SJSA1 (cell line): ENCODE results near the gene ASH1L. TPM values are rescaled to one million over a fixed set of nuclear protein-coding genes. Genes with fewer than 3 reads are reported as not detected.
"Not testable (repeated sequence)": the region's sequence is repeated elsewhere in the genome, so short reads cannot be mapped to it uniquely, and the experiment has no call there.

ENCODE experiments used
- DNase-seq, 2 experiments: peaks; one replicate each; pipeline ENCODE4 v3.0.0-alpha.2; 2015 to 2020; ENCODE audit warnings: low spot score in 2 of 2, low read depth in 1 of 2
- H3K27ac ChIP-seq: fragments of 250-450 bp; sonication (Bioruptor Pico); 2 replicates; pipeline ENCODE4 v1.5.1; 2020; ENCODE audit warnings: mild to moderate bottlenecking, moderate library complexity
- H3K27me3 ChIP-seq: fragments of 250-450 bp; sonication (Bioruptor Pico); replicated peaks from 2 replicates; pipeline ENCODE4 v1.5.1; 2020; ENCODE audit warnings: mild to moderate bottlenecking, moderate library complexity
- H3K36me3 ChIP-seq: fragments of 250-450 bp; sonication (Bioruptor Pico); 2 replicates; pipeline ENCODE4 v1.5.1; 2020; ENCODE audit warnings: mild to moderate bottlenecking
- H3K4me1 ChIP-seq: fragments of 250-450 bp; sonication (Bioruptor Pico); replicated peaks from 2 replicates; pipeline ENCODE4 v1.6.1; 2021; ENCODE audit warnings: mild to moderate bottlenecking
- H3K4me3 ChIP-seq: fragments of 250-450 bp; sonication (Bioruptor Pico); 2 replicates; pipeline ENCODE4 v1.5.1; 2020; ENCODE audit warnings: mild to moderate bottlenecking
- H3K9me3 ChIP-seq: fragments of 250-450 bp; sonication (Bioruptor Pico); replicated peaks from 2 replicates; pipeline ENCODE4 v1.5.1; 2020; ENCODE audit warnings: mild to moderate bottlenecking
- total RNA-seq: library from RNA; depleted of rRNA; stranded (reverse); fragments of >200 nt; shearing (Covaris generic); gene quantifications from 2 replicates; pipeline ENCODE4 v1.2.3, GENCODE V29; 2014

The ASH1L gene
- total RNA-seq, 1 experiment from 2014 or later, result 23.0 TPM

GRCh38 chr1:155493595-155493994 is 69.0 kb downstream of the ASH1L start:
- not testable (repeated sequence) for H3K9me3 ChIP-seq, H3K36me3 ChIP-seq, H3K4me3 ChIP-seq, DNase-seq, H3K27ac ChIP-seq, H3K27me3 ChIP-seq, H3K4me1 ChIP-seq

- not testable (repeated sequence) for H3K4me1 ChIP-seq, H3K9me3 ChIP-seq, DNase-seq, H3K4me3 ChIP-seq, H3K36me3 ChIP-seq, H3K27me3 ChIP-seq, H3K27ac ChIP-seq
Observed at GRCh38 chr1:155488419-155488818, 74.2 kb downstream of the ASH1L start.

GRCh38 chr1:155487541-155487940 is 75.1 kb downstream of the ASH1L start:
- Histone ChIP-seq H3K4me3 (no peak overlapping the region), H3K27me3 (no peaks in the 10 kb centered on the region)
- no peak for DNase-seq

GRCh38 chr1:155486952-155487351 is 75.7 kb downstream of the ASH1L start:
- not testable (repeated sequence) for H3K4me1 ChIP-seq, H3K9me3 ChIP-seq, H3K36me3 ChIP-seq

More at GRCh38 chr1:155487541-155487940, 75.1 kb downstream of the ASH1L start:
- Histone ChIP-seq H3K9me3 (no peaks in the 10 kb centered on the region), H3K36me3 (peaks cover under 1% of the 10 kb centered on the region), H3K27ac (no peak overlapping the region), H3K4me1 (no peaks in the 10 kb centered on the region)

GRCh38 chr1:155485945-155486344 is 76.7 kb downstream of the ASH1L start:
- Histone ChIP-seq H3K27me3 (no peaks in the 10 kb centered on the region), H3K36me3 (peaks cover 17% of the 10 kb centered on the region), H3K4me1 (no peaks in the 10 kb centered on the region), H3K4me3 (no peak overlapping the region), H3K27ac (no peak overlapping the region), H3K9me3 (no peaks in the 10 kb centered on the region)
- DNase-seq, result no peak

More at GRCh38 chr1:155486952-155487351, 75.7 kb downstream of the ASH1L start:
- H3K27ac ChIP-seq, DNase-seq, H3K27me3 ChIP-seq, H3K4me3 ChIP-seq: not testable (repeated sequence)

- H3K27ac ChIP-seq, result no peak overlapping the region
- no peaks in the 10 kb centered on the region for H3K27me3 ChIP-seq
Observed at GRCh38 chr1:155485222-155485621, 77.4 kb downstream of the ASH1L start.

GRCh38 chr1:155481741-155482241 is 80.8 kb downstream of the ASH1L start:
- H3K4me3 ChIP-seq, result no peak overlapping the region
- no peaks in the 10 kb centered on the region for H3K9me3 ChIP-seq
- H3K36me3 ChIP-seq, result peaks cover 49% of the 10 kb centered on the region
- DNase-seq, result no peak
- peaks cover 3% of the 10 kb centered on the region; the same call in 1 of the 2 replicates for H3K4me1 ChIP-seq
- H3K27ac ChIP-seq, result no peak overlapping the region
- no peaks in the 10 kb centered on the region for H3K27me3 ChIP-seq

More at GRCh38 chr1:155485222-155485621, 77.4 kb downstream of the ASH1L start:
- DNase-seq, result no peak
- Histone ChIP-seq H3K9me3 (no peaks in the 10 kb centered on the region), H3K4me3 (no peak overlapping the region), H3K4me1 (no peaks in the 10 kb centered on the region), H3K36me3 (peaks cover 24% of the 10 kb centered on the region)

- Histone ChIP-seq H3K36me3 (peaks cover 55% of the 10 kb centered on the region), H3K27me3 (no peaks in the 10 kb centered on the region), H3K9me3 (no peaks in the 10 kb centered on the region), H3K4me1 (peaks cover 7% of the 10 kb centered on the region; the same call in 1 of the 2 replicates), H3K27ac (no peak overlapping the region), H3K4me3 (no peak overlapping the region)
- no peak for DNase-seq
Observed at GRCh38 chr1:155479205-155479604, 83.4 kb downstream of the ASH1L start.

GRCh38 chr1:155478270-155478852 is 84.2 kb downstream of the ASH1L start:
- no peak for DNase-seq
- Histone ChIP-seq H3K27ac (no peak overlapping the region), H3K9me3 (no peaks in the 10 kb centered on the region), H3K4me3 (no peak overlapping the region), H3K27me3 (no peaks in the 10 kb centered on the region), H3K4me1 (peaks cover 7% of the 10 kb centered on the region; the same call in 1 of the 2 replicates), H3K36me3 (peaks cover 55% of the 10 kb centered on the region)

GRCh38 chr1:155474146-155474545 is 88.5 kb downstream of the ASH1L start:
- H3K27me3 ChIP-seq, result no peaks in the 10 kb centered on the region
- 0 out of 2 replicates have a peak, but pooled peaks cover 3% of the 10 kb centered on the region for H3K4me1 ChIP-seq
- peaks cover 40% of the 10 kb centered on the region for H3K36me3 ChIP-seq
- H3K9me3 ChIP-seq, result peaks cover 7% of the 10 kb centered on the region
- H3K27ac ChIP-seq, result no peak overlapping the region
- DNase-seq, result no peak
- no peak overlapping the region for H3K4me3 ChIP-seq

GRCh38 chr1:155473151-155473821 is 89.3 kb downstream of the ASH1L start:
- no peak for DNase-seq
- no peak overlapping the region for H3K27ac ChIP-seq
- peaks cover 7% of the 10 kb centered on the region for H3K9me3 ChIP-seq
- H3K4me1 ChIP-seq, result 0 out of 2 replicates have a peak, but pooled peaks cover 3% of the 10 kb centered on the region
- H3K4me3 ChIP-seq, result no peak overlapping the region
- H3K27me3 ChIP-seq, result no peaks in the 10 kb centered on the region
- H3K36me3 ChIP-seq, result peaks cover 31% of the 10 kb centered on the region

GRCh38 chr1:155472491-155473083 is 90.0 kb downstream of the ASH1L start:
- Histone ChIP-seq H3K27ac (no peak overlapping the region), H3K9me3 (peaks cover 7% of the 10 kb centered on the region), H3K36me3 (peaks cover 26% of the 10 kb centered on the region), H3K27me3 (no peaks in the 10 kb centered on the region), H3K4me3 (no peak overlapping the region), H3K4me1 (peaks cover 6% of the 10 kb centered on the region)
- DNase-seq, result no peak

- DNase-seq, result no peak
- Histone ChIP-seq H3K36me3 (peaks cover 26% of the 10 kb centered on the region), H3K9me3 (peaks cover 7% of the 10 kb centered on the region), H3K27me3 (no peaks in the 10 kb centered on the region), H3K4me1 (peaks cover 13% of the 10 kb centered on the region), H3K27ac (no peak overlapping the region), H3K4me3 (no peak overlapping the region)
Observed at GRCh38 chr1:155471891-155472290, 90.7 kb downstream of the ASH1L start.

- H3K27ac ChIP-seq, result no peak overlapping the region
- no peak overlapping the region for H3K4me3 ChIP-seq
- peaks cover 7% of the 10 kb centered on the region for H3K9me3 ChIP-seq
- DNase-seq, result no peak
- peaks cover 22% of the 10 kb centered on the region for H3K4me1 ChIP-seq
- no peaks in the 10 kb centered on the region for H3K27me3 ChIP-seq
- H3K36me3 ChIP-seq, result peaks cover 25% of the 10 kb centered on the region
Observed at GRCh38 chr1:155471026-155471425, 91.6 kb downstream of the ASH1L start.
